NOMO-1 treated with dmso at 0.1 percent for 144 hours (cell line): ENCODE results near the gene HTRA1.

ENCODE experiments used
- DNase-seq: peaks from one replicate; lab custom pipeline; 2025; ENCODE audit not compliant: unreplicated experiment; lab: John Stamatoyannopoulos, UW

The HTRA1 gene

DNA sequence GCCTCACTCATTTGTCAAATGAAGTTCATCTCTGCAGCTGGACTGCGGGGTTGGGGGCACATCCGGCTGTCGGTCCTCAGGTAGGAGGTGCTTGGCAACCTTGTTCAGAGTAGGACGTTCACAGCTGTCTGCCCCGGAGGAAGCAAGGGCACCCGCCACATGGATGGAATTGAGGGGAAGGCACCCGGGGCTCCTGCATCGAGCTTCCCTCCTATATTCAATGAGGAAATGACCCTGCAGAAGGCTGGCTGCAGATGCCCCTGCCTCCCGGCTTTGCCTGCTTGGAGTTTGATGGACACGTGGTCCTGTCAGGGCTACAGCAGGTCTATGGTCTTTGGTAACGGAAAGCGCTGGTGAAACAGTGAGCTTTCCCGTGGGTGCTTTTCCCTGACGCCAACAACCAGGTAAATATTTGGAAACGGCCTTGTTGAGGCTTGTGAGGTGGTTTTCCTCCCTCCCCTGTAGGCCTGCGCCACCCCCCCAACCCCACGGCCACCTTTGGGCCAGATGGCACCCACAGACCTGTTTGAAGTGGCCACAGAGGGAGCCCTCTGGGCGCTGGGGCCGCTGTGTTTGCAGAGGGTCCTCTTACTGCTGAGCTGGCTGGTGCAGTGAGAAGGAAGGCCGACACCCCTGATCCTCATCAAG, 32.9 kb downstream of the HTRA1 start:
- DNase-seq: no peak

DNA sequence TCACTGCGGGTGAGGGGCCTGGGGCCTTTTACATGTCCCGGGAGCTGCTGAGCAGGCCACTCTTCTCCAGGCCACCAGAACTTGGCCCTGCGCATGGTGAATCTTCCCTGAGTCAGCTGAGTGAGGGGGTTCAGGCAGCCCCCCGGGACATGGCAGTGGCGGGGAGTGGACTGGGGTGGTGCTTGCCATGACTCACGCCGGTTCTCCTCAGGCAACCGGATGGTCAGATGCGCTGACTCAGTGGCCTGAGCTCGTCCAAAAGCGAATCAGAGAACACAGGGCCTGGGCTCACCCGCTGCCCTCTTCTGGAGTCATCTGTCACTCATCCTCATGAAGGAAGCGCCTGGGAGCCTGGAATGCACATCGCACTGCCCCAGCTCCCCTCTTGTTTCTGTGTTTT, 33.5 kb downstream of the HTRA1 start:
- no peak for DNase-seq

DNA sequence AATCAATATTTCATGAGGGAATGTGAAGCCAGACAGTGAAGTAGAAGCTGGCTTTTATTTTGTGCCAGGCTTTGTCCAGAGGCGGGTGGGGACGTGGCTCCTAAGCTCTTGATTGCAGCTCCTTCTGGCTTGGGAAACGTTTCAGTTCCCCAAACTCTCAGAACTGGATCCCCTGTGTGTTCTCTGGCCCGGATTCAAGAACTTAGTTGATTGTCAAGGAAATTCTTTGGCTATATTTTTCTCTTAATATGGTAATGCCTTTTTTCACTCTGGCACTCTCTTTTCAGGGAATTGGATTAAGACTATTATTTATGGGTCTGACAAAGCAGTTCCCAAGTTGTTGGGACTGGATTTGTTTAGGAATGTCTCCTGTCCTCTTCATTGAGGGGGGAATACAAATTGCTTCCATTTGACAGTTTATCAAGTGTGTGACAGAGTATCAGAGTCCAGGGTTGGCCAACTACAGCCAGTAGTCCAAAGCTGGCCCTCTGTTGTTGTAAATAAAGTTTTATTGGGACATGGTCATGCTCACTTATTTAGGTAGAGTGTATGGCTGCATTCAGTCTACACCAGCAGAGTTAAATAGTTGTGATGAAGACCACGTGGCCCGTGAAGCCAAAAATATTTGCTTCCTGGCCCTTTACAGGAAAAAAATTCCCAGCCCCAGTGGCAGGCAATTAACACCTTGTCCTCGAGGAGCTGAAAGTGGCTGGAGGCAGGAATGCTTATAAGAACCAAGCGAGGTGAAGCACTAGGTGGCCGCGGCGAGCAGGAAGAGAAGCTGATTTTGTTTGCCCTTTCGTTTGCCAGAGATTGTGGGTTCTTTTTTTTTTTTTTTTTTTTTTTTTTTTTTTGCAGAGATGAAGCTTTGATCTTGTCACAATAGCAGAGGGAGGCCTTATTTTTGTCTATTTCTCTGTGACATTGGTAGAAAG, 34.3 kb downstream of the HTRA1 start:
- DNase-seq: no peak

DNA sequence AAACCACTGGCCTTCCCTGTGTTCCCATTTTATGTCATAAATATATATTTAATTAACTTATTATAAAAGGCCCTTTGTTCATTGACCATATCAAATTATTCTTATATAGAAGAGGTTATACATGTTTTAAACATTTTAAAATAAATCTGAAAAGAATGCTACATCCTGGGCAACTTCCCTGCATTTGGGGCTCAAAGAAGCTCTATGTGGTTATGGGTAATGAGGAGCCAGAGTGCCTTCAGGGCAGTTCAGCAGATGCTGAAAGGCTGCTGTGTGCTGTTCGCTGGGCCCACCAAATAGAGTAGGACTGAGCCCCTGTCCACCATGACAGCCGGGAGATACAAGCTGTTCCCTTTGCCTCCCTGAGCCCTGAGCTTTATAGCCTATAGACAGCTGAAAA, 35.9 kb downstream of the HTRA1 start:
- no peak for DNase-seq

DNA sequence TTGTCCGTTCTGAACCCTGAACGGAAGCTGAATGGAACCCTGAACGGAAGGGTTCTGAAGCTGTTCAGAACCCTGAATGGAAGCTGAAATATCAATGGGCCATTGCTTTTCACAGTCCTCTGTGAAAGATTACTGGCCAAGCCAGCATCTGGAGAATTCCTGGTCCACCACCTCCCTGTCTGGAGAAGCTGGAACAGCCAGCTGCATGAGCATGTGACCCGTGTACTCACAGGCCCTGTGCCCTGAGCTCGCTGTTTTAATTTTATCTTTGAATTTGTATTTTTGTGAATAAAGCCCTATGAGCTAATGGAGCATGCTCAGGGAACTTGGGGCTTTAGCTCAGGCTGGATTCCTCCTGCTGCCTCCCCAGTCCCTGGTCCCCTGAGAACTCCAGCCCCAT, 37.2 kb downstream of the HTRA1 start:
- DNase-seq: no peak

DNA sequence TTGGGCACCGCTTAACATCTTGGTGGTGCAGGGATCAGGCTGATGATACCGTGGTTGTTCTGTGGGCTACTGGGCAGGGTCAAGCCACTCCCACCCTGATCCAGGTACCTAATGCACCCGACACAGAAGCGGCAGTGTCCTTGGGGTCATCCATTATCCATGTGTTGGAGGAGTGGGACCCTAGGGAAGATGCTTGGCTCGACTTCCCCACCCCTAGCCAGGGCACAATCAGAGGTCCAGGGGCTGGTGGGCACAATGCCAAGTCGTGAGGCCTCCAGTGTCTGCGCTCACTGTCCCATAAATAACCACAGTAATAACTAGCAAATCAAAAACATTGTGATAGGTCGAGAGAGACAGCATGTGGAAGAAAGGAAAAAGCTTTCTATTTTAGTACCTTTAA, 37.7 kb downstream of the HTRA1 start:
- DNase-seq: no peak

DNA sequence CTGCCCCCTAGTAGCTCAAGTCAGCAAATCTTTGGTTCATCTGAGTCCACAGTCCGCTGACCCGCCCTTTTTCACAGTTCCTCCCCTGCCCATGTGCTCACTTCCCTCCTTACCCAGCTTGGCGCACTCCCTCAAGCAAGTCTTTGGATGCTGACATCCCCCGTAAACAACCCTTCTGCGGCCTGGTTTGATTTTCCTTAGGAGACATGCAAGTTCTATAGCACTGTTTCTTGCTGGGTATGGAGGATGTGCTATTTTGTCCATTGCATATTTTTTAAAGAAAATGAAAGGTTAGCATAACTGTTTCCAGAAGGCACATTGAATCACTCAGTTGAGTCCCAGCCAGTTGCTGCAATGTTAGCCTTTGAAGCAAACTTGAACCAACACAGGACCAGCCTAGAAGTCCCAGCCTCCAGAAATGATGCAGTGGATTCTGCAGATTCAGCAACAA, 38.2 kb downstream of the HTRA1 start:
- DNase-seq: no peak

DNA sequence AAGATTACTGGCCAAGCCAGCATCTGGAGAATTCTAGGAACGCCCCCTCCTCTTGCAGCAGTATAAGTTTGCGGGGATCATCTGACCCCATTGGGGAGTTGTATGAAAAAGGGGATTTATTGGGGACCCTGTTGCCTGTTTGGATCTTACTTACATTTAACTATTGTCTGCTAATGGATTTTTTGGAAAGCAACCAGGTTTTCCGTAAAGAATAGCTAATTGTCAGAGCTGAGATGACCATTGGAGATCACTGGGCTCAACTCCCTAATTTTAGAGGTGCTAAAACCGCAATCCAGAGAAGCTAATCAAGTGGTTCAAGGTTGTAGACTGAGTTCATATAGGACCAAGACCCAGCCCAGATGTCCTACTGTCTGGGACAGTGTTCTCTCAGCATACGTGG, 38.8 kb downstream of the HTRA1 start:
- no peak for DNase-seq

DNA sequence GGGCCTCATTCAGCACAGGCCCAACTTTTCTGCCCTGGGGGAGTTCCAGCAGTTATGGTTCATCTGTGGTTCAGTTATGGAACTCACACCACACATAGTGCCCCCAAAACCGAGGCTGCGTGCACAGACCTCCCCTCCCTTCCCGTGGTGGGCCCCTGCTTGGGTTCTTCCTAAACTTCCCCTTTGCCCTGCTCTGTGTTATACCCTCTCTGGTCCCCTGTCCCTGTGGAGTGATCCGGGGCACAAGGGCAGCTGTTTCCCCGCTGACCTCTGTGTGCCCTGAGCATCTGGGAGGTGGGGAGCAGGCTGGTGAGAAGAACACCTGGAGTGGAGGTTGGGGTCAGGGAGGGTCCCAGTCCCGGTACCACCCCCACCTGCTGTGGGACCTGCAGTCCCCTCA, 39.4 kb downstream of the HTRA1 start:
- DNase-seq: no peak

DNA sequence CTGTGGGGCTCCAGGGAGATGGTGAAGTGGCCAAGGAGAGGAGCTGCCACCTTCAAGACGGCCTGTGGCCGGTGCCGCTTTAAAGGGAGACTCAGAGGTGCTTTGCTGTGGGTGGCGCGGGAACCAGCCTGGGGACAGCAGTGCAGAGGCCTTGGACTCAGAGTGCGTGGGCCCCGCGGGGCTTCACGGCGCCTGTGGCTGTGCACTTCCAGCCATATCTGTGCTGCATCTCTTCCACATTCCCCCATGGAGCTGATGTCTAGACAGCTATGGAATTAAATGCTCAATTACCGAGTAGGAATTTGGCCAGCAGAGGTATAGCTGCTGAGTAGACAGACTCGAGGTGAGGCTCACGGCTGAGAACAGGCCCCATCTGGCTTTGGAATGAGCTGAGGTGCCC, 41.7 kb downstream of the HTRA1 start:
- no peak for DNase-seq

DNA sequence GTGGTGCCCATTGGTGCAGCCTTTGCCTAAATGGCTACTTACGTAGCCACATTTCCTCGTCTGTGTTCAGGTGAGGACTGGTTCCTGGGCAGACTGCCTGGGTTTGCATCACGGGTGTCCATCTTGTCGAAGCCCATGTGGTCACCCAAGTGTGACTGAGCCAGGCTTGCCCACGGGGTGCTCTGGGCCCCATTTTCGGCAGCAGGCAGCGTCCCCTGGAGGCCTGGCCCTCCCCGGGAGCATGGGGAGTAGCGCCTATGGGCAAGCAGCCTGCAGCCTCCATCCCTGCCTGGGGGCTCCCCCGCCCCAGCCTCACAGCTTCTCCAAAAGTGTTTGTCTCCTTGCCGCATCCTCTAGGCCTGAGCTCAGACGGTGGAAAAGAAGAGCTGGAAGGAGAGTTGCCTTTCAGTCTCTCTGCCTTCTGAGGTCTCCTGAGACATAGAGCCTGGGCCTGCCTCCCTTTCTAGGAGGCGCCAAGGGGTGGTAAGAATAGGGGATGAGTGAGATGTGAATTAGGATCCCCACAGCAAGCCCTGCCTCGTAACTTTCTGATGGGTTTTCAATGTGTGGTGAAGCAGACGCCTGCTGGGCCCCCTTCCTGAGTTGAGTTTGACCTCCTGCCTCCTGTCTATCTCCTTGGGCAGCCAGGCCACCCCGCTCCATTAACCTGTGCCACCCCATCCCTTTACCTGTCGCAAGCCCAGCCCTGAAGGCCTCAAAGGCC, 42.7 kb downstream of the HTRA1 start:
- DNase-seq: no peak

DNA sequence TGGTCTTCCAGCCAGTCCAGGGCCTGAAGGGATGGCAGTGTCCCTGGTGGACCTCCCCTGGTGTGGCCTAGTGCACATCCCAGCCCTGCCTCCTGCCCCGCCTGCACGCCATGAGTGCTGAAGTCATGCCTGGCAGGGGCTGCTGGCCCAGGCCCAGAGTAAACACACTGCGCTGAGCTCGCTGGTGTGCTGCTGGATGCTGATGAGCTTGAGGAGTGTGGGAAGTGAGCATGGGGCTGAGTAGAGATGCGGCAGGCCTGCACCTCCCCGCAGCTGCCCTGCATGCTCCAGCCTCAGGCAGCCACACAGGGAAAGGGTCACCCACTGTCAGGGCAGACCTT, 43.2 kb downstream of the HTRA1 start:
- no peak for DNase-seq

DNA sequence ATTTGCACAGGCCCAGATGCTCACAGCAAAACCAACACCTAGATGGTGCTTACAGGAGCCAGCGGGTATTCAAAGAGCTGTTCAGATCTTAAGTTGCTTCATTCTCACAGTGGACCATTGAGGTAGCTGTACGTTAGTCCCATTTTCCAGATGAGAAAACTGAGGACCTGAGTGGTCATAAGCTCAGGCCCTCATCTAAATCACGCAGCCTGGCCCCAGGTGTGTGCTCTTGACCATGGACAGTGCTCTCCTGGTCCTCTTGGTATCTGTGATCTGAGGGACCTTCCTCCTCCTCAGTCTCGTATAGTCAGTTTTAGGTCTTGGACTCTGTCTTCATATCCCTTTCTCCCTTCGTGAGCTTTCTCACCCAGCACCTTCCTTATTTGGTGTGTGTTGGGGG, 43.7 kb downstream of the HTRA1 start:
- DNase-seq: no peak

DNA sequence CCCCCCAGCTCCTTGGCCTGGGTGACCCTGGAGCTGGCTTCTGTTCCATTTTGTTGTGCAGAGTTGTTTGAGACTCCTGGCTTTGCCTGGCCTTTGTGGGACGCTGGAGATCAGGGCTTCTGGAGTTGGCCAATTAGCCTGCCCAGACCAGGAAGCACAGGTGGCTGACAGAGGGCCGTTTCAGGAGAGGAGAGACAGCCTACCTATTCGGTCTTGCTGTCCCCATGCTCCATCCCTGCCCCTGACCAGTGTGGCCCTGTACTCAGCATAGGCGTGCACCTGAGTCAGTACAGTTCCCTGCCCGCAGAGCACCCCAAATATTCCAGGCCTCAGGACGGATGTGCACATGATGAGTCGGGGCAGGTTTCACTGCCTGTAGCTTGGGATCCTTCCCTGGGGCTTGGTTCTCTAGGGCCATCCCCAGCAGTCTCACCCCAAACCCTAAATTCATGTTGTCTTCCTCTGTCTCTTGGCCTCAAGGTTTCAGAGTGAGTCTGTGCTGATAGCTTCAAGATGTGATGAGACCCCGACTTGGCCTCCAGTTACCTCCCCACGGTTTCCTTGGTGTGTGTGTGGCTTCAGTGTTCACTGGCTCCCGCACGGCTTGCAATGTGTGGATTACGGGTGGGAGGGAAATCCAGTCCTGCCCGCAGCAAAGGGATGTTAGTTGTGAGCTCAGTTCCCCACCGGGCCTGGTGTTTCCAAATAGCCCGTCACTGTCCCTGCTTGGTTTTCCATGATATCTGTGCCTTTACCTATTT, 44.7 kb downstream of the HTRA1 start:
- DNase-seq: no peak

DNA sequence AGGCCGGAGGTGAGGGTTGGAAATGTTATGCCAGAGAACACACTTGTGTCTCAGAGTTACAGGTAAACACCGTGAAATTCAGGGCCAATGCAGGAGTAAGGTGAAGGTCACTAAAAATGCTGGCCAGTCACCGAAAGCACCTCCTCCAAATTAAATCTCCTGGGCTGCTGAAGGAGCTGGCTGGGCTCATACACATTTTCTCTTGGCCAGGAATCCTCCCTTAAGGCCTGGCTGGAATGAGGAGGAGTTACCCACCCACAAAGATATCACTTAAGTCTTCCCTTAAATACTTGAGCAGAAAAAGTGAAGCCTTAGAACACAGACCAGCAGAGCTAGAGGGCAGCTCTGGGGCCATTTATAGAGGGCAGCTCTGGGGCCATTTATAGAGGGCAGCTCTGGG, 46.3 kb downstream of the HTRA1 start:
- no peak for DNase-seq

DNA sequence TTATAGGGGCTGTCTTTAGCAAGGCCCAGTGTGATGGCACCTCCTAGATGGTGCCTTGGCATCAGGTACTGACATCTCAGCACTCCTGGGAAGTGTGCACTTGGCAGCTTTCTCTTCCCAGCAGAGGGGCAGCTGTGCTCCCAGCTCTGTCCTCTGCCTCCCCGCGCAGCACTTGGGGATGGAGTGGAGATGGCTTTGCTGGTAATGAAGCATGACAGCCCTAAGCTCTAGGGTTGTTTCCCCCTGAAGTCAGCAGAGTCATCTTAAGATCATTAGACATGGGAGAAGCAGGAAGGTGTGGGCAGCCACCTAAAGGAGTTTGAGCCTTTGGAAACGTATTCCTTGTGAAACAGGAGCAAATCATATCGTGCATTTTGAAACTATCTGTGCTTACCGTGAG, 46.7 kb downstream of the HTRA1 start:
- DNase-seq: no peak

DNA sequence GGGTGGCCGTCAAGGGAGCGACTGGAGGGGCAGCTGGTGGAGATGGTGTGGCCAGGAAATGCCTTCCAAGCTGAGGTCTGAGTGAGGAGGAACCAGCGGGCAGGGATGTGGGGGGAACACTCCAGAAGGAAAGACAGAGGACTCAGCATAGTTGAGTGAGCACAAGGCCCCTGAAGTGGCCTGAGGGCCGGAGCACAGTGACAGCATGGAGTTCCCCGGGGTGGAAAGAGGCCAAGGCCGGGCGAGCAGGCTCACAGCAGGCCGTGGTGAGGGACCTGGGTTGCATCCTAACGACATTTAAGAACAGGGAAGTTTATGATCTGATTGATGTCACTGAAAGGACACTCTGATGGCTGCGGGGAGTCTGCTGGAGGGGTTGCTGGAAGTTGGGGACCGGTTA, 48.0 kb downstream of the HTRA1 start:
- no peak for DNase-seq

DNA sequence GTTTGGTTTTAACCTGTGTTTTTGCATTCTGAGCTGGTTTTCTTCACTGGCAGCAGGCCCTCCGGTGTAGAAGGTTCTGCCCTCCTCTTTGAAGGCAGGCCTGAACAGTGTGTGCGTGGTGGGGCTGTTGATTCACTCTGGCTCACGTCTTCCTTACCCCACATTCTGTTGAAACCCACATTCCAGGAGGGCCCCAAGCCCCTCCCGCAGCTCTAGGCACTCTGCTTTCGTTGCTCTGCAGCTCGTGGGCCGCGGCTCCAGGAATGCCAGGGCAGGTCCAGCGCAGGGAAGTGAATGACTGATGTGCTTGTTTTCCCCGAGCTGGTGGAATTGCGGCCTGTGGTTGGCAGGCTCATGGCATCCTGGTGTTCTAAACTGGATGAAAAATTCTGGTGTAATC, 49.0 kb downstream of the HTRA1 start:
- DNase-seq: no peak

DNA sequence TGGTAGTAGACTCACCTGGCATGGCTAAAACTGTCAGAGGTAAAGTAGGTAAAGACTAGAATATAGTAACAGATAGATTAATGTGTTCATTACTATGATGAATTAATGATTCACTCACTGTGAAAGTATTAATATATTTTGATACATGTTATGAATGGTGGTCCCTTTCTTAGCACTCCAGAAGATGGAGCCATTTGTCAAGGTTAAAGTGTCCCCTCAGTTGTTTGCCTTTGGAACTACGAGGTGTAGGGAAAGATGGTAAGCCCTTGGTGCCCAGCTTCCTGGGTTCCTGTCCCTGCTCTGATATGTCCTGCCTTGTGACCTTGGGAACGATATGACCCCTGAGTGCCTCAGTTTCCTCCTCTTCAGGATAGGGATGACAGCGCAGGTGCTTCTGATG, 49.4 kb downstream of the HTRA1 start:
- DNase-seq: no peak

DNA sequence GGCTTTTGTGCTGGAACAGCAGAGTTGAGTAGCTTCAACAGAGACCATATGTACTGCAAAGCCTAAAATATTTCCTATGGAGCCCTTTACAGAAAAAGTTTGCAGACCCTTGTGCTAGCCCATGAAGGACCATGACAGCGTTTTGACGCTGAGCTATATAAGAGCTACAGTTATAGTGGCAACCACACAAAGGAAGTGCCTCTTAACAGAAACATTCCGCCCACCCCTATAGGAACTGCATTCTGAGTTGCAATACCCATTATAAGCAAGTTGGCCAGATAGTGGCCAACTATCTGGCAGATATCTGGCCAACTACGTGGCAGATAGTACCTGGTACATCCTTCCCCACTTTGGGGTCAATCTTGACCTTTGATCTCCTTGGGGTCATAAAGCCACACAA, 51.7 kb downstream of the HTRA1 start:
- DNase-seq: no peak
